Measurements from ENCODE around the gene GRAP. TPM values are rescaled to one million over a fixed set of nuclear protein-coding genes. Genes with fewer than 3 reads are reported as not detected.
A peak's percentile ranks its signal among the peaks of the same experiment; 100 is the strongest.

GRAP gene
- total RNA-seq, 2 experiments from 2014 or later, result 11.9 to 12.2 TPM

DNA sequence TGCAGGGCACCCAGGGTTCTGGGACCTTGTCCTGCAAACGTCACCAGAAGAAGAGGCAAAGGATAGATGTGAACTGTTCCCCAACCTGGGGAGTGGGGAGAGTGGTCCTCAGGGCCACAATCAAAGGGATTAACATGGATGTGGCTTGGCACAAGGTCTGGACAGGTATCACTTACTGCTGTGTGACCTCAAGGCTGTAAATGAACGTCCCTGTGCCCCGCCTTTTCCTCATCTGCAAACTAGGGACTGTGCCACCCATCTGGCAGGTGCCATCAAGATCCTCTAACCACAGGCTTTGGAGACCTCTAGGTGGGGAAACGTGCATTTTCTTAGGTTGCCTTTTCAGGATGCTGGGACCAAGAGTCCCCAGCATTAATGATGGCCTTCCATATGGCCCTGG is 69.7 kb downstream of the GRAP start:
- no peak for ATAC-seq
- Mint-ChIP-seq H3K9me3 (no peaks in the 10 kb centered on the region), H3K27me3 (no peaks in the 10 kb centered on the region), H3K36me3 (ENCODE audit: low read depth) (peaks cover 4% of the 10 kb centered on the region), H3K4me1 (ENCODE audit: low read depth) (peaks cover 11% of the 10 kb centered on the region), H3K27ac (no peak overlapping the region), H3K4me3 (no peak overlapping the region)
- intact Hi-C loops (cut with micrococcal nuclease), result no loop called here
- POLR2A ChIA-PET, result interaction anchor here (1.2 kb wide), 1 partner anchor 11 kb away, joined by 3 read pairs; no protein-coding TSS in a partner anchor
- no peak for DNase-seq
- CTCF ChIA-PET, result interaction anchor here (0.9 to 1.8 kb wide), 2 partner anchors 16 kb away, joined by 3 to 14 read pairs; no protein-coding TSS in a partner anchor
- TF ChIP-seq CTCF (IDR thresholded peaks at IDR 0.05), result no peak

DNA sequence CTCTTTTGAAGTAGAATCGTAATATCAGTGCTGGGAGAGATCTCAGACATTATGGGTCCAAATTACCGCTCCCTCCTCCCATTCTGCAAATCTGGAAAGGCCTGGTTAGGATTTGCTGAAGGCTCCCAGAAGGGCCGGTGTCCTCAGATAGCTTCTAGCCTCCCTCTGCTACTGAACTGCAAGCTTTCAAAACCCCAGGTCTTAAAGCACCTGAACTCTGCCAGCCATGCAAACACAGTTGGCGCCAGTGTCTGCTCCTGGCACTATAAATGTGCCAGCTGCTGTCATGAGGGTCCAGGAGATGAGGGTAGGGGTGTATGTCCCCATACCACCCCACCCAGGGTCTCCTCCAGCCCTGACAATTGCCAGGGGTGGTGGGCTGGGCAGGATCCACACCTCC is 70.6 kb downstream of the GRAP start:
- Mint-ChIP-seq H3K4me3 (no peak overlapping the region), H3K4me1 (ENCODE audit: low read depth) (peaks cover 11% of the 10 kb centered on the region), H3K27ac (no peak overlapping the region), H3K27me3 (no peaks in the 10 kb centered on the region), H3K9me3 (no peaks in the 10 kb centered on the region), H3K36me3 (ENCODE audit: low read depth) (peaks cover 4% of the 10 kb centered on the region)
- ATAC-seq, result no peak
- ChIA-PET CTCF (interaction anchor here (1.1 to 1.8 kb wide), 2 partner anchors 15 to 26 kb away, joined by 3 to 14 read pairs; no protein-coding TSS in a partner anchor), POLR2A (interaction anchor here (0.6 to 1.2 kb wide), 4 partner anchors 12 to 627 kb away, joined by 3 to 7 read pairs (median 4); partner anchors contain the start of gene FAM83G)
- intact Hi-C loops (cut with micrococcal nuclease), result no loop called here
- no peak for DNase-seq
- TF ChIP-seq CTCF (IDR thresholded peaks at IDR 0.05), result no peak

- ChIA-PET CTCF (interaction anchor here (1.1 to 1.8 kb wide), 2 partner anchors 14 to 27 kb away, joined by 3 to 14 read pairs; no protein-coding TSS in a partner anchor), POLR2A (interaction anchor here (0.6 to 1.2 kb wide), 4 partner anchors 12 to 626 kb away, joined by 3 to 7 read pairs (median 4); partner anchors contain the start of gene FAM83G)
- peaks cover 11% of the 10 kb centered on the region for H3K4me1 Mint-ChIP-seq (ENCODE audit: low read depth)
- no peak for TF ChIP-seq CTCF (IDR thresholded peaks at IDR 0.05)
- no peak for DNase-seq
- H3K4me3 Mint-ChIP-seq, result no peak overlapping the region
- no peak overlapping the region for H3K27ac Mint-ChIP-seq
- ATAC-seq, result no peak
- no peaks in the 10 kb centered on the region for H3K27me3 Mint-ChIP-seq
- peaks cover 4% of the 10 kb centered on the region for H3K36me3 Mint-ChIP-seq (ENCODE audit: low read depth)
- intact Hi-C loops (cut with micrococcal nuclease), result no loop called here
- no peaks in the 10 kb centered on the region for H3K9me3 Mint-ChIP-seq
Measured at GRCh38 chr17:18975597-18975996, 71.2 kb downstream of the GRAP start.

- ATAC-seq (peak; percentile 77), DNase-seq (peak; percentile 62)
- ChIA-PET CTCF (no interaction called here), POLR2A (no interaction called here)
- no peak for TF ChIP-seq CTCF (IDR thresholded peaks at IDR 0.05)
- peaks cover 4% of the 10 kb centered on the region for H3K36me3 Mint-ChIP-seq (ENCODE audit: low read depth)
- no peaks in the 10 kb centered on the region for H3K9me3 Mint-ChIP-seq
- no peaks in the 10 kb centered on the region for H3K27me3 Mint-ChIP-seq
- peak overlapping the region; percentile 38 for H3K27ac Mint-ChIP-seq
- H3K4me3 Mint-ChIP-seq, result no peak overlapping the region
- H3K4me1 Mint-ChIP-seq (ENCODE audit: low read depth), result peaks cover 14% of the 10 kb centered on the region
- intact Hi-C loops (cut with micrococcal nuclease), result no loop called here
Measured at GRCh38 chr17:18974407-18975149, 72.2 kb downstream of the GRAP start.

GRCh38 chr17:18971801-18972200 is 75.0 kb downstream of the GRAP start:
- ChIA-PET CTCF (interaction anchor here (0.6 kb wide), 1 partner anchor 33 kb away, joined by 3 read pairs; no protein-coding TSS in a partner anchor), POLR2A (no interaction called here)
- no peak for DNase-seq
- Mint-ChIP-seq H3K36me3 (ENCODE audit: low read depth) (no peaks in the 10 kb centered on the region), H3K4me3 (no peak overlapping the region), H3K4me1 (ENCODE audit: low read depth) (peaks cover 18% of the 10 kb centered on the region), H3K27me3 (no peaks in the 10 kb centered on the region), H3K27ac (no peak overlapping the region), H3K9me3 (no peaks in the 10 kb centered on the region)
- intact Hi-C loops (cut with micrococcal nuclease), result no loop called here
- no peak for TF ChIP-seq CTCF (IDR thresholded peaks at IDR 0.05)
- ATAC-seq, result no peak

All from activated CD8-positive, alpha-beta T cell treated with anti-CD3 and anti-CD28 coated beads for 36 hours (primary cell).